K562 (cell line): ENCODE measurements around the gene AGAP3. TPM values are rescaled to one million over a fixed set of nuclear protein-coding genes. Genes with fewer than 3 reads are reported as not detected.

ENCODE experiments used
- ATAC-seq: fragments of 200-7000 bp; cut with Tn5 transposase; 3 replicates; pipeline ENCODE4 v1.9.1; 2020; ENCODE audit warnings: moderate library complexity
- BruUV-seq: library from RNA; stranded (reverse); fragments of 400-500 nt; replicated peaks from 2 replicates; lab custom pipeline; 2021; lab: Mats Ljungman, UMichigan
- CTCF ChIA-PET: fragments of 300-600 bp; formaldehyde crosslinking; extraction: SDS; loops from one replicate; lab custom pipeline; 2021; ENCODE audit warnings: low intra/inter-chr PET ratio; lab: Yijun Ruan, JAX
- POLR2A ChIA-PET: fragments of 300-600, 350-650 bp; sonication (Branson Sonifier 250); formaldehyde crosslinking; extraction: SDS; loops from one replicate; lab custom pipeline; 2021; ENCODE audit warnings: antibody characterized with exemption, inconsistent platforms; lab: Yijun Ruan, JAX
- DNase-seq, 4 experiments: peaks; one replicate each; pipeline versions ENCODE4 v3.0.0 to v3.0.0-alpha.2; 2011 to 2018; ENCODE audit warnings: low spot score in 3 of 4, mixed read lengths in 3 of 4; ENCODE audit errors: extremely low read depth in 1 of 4
- FAIRE-seq: peaks from 2 replicates; lab custom pipeline; 2011; peaks lifted over from hg19 to GRCh38; lab: Jason Lieb, UNC
- H2AFZ ChIP-seq: 2 replicates; pipeline ENCODE4 v1.6.0; 2011; ENCODE audit warnings: low read depth, low read length, control low read depth, inconsistent platforms
- H3K27ac ChIP-seq: fragments of 200-600 bp; 3 replicates; pipeline ENCODE4 v1.8.0; 2011; ENCODE audit warnings: low read depth, mild to moderate bottlenecking, control low read depth, inconsistent platforms, low read length, moderate library complexity, mixed read lengths; ENCODE audit errors: extremely low read depth
- H3K27me3 ChIP-seq, 2 experiments: fragments of 300-600 bp in 1 of 2; 2 replicates in 1 of 2; 3 replicates in 1 of 2; pipeline versions ENCODE4 v1.6.0 to v1.8.0; 2011; ENCODE audit warnings: inconsistent platforms in 2 of 2, low read length in 2 of 2, mild to moderate bottlenecking in 1 of 2, mixed read lengths in 1 of 2, moderate library complexity in 1 of 2; ENCODE audit not compliant: control insufficient read depth in 2 of 2, insufficient read depth in 2 of 2
- H3K36me3 ChIP-seq: fragments of 300-600 bp; 3 replicates; pipeline ENCODE4 v1.8.0; 2011; ENCODE audit warnings: mild to moderate bottlenecking, low read length, inconsistent platforms; ENCODE audit not compliant: control insufficient read depth, insufficient read depth
- H3K4me1 ChIP-seq, 2 experiments: fragments of 200-600 bp in 1 of 2; replicated peaks in 1 of 2; 2 replicates in 1 of 2; 3 replicates in 1 of 2; pipeline versions ENCODE4 v1.5.1 to v1.8.0; 2011; ENCODE audit warnings: inconsistent platforms in 2 of 2, low read length in 2 of 2, mild to moderate bottlenecking in 1 of 2, mixed read lengths in 1 of 2, moderate library complexity in 1 of 2; ENCODE audit not compliant: control insufficient read depth in 2 of 2, insufficient read depth in 2 of 2
- H3K4me2 ChIP-seq: 2 replicates; pipeline ENCODE4 v1.6.1; 2011; ENCODE audit warnings: low read length, control low read depth, inconsistent platforms, mixed read lengths; ENCODE audit not compliant: insufficient read depth
- H3K4me3 ChIP-seq: fragments of 200-600 bp; sonication (generic), shearing (Covaris generic); 2 replicates; pipeline ENCODE4 v1.5.1; 2016; ENCODE audit warnings: control low read depth, inconsistent platforms
- H3K79me2 ChIP-seq: fragments of 200-600 bp; 3 replicates; pipeline ENCODE4 v1.8.0; 2011; ENCODE audit warnings: low read length, inconsistent platforms; ENCODE audit not compliant: control insufficient read depth, insufficient read depth
- H3K9ac ChIP-seq, 2 experiments: 2 replicates each; pipeline versions ENCODE4 v1.6.0 to v1.6.1; 2011; ENCODE audit warnings: low read depth in 2 of 2, low read length in 2 of 2, control low read depth in 1 of 2, inconsistent platforms in 1 of 2, mild to moderate bottlenecking in 1 of 2, mixed read lengths in 1 of 2; ENCODE audit not compliant: insufficient read depth in 1 of 2
- H3K9me1 ChIP-seq: one replicate; pipeline ENCODE4 v1.6.0; 2011; ENCODE audit warnings: inconsistent platforms, mild to moderate bottlenecking, low read length, moderate library complexity; ENCODE audit not compliant: control insufficient read depth, insufficient read depth
- H3K9me3 ChIP-seq: replicated peaks from 2 replicates; pipeline ENCODE4 v1.5.1; 2011; ENCODE audit warnings: low read depth, low read length, inconsistent platforms; ENCODE audit not compliant: control insufficient read depth, insufficient read depth
- H4K20me1 ChIP-seq: replicated peaks from 2 replicates; pipeline ENCODE4 v1.6.1; 2011; ENCODE audit warnings: low read length, inconsistent platforms, mixed read lengths; ENCODE audit not compliant: control insufficient read depth, insufficient read depth
- ASH1L ChIP-seq: fragments of 450-650 bp; IDR thresholded peaks from 2 replicates; pipeline ENCODE4 v1.6.1; 2018; ENCODE audit warnings: borderline replicate concordance, mild to moderate bottlenecking, low read depth; ENCODE audit not compliant: partially characterized antibody
- CAMTA2 ChIP-seq: fragments of 250-450 bp; sonication (Bioruptor Pico); conservative IDR thresholded peaks from 2 replicates; pipeline ENCODE4 v1.5.1; 2022
- FOS ChIP-seq: IDR thresholded peaks from 3 replicates; pipeline ENCODE4 v1.6.1; 2011; ENCODE audit not compliant: insufficient read length; ENCODE audit errors: extremely low read depth
- GATA2 ChIP-seq: sonication (generic); formaldehyde crosslinking; IDR thresholded peaks from 2 replicates; pipeline ENCODE4 v1.4.0; 2020; ENCODE audit warnings: mild to moderate bottlenecking, missing genetic modification reagents
- HOXB6 ChIP-seq: fragments of 250-450 bp; sonication (Bioruptor Pico); IDR thresholded peaks from 2 replicates; pipeline ENCODE4 v1.5.1; 2022; ENCODE audit warnings: mild to moderate bottlenecking, borderline replicate concordance
- MCM3 ChIP-seq: fragments of 450-650 bp; IDR thresholded peaks from 2 replicates; pipeline ENCODE4 v1.6.1; 2016
- NCOA4 ChIP-seq: fragments of 450-650 bp; IDR thresholded peaks from 2 replicates; pipeline ENCODE4 v1.6.1; 2018; ENCODE audit warnings: mild to moderate bottlenecking; ENCODE audit not compliant: partially characterized antibody
- POLR2A ChIP-seq: fragments of 450-650 bp; conservative IDR thresholded peaks from 2 replicates; pipeline ENCODE4 v1.6.1; 2016
- POLR3A ChIP-seq: IDR thresholded peaks from 2 replicates; pipeline ENCODE4 v1.6.1; 2011; ENCODE audit warnings: borderline replicate concordance, mild to moderate bottlenecking, moderate library complexity; ENCODE audit not compliant: insufficient read length, insufficient read depth; ENCODE audit errors: extremely low read depth
- PTTG1 ChIP-seq: fragments of 450-650 bp; IDR thresholded peaks from 2 replicates; pipeline ENCODE4 v1.6.1; 2016; ENCODE audit warnings: low read depth, mild to moderate bottlenecking, missing genetic modification characterization, missing compliant biosample characterization
- SPI1 ChIP-seq: IDR thresholded peaks from 2 replicates; pipeline ENCODE4 v1.6.1; 2011; ENCODE audit warnings: low read depth, low read length, control low read depth, borderline replicate concordance
- U2AF1 ChIP-seq: fragments of 200-400 bp; formaldehyde crosslinking; optimal IDR thresholded peaks from 2 replicates; pipeline ENCODE3; 2017; ENCODE audit warnings: mild to moderate bottlenecking, low read depth, low read length, moderate library complexity
- ZNF174 ChIP-seq: fragments of 250-450 bp; sonication (Bioruptor Pico); IDR thresholded peaks from 2 replicates; pipeline ENCODE4 v1.4.0; 2020; ENCODE audit warnings: mild to moderate bottlenecking
- ZNF384 ChIP-seq: IDR thresholded peaks from 2 replicates; pipeline ENCODE4 v1.6.1; 2012; ENCODE audit warnings: low read depth, low read length, improper control_type of control experiment
- ZNF436 ChIP-seq: fragments of 250-450, 450-650 bp; sonication (Bioruptor Pico); formaldehyde crosslinking; IDR thresholded peaks from 2 replicates; pipeline ENCODE4 v1.7.0; 2020; ENCODE audit warnings: mild to moderate bottlenecking
- WGBS: fragments of 100-300 bp; shearing (Covaris generic); methylation state at CpG from one replicate; pipeline ENCODE4 v1.1.6; 2016; ENCODE audit warnings: low coverage, mixed read lengths; ENCODE audit not compliant: insufficient coverage; ENCODE audit errors: missing lambda C conversion rate; 5-methylcytosine and 5-hydroxymethylcytosine counted together
- in situ Hi-C: fragments of 300-500 bp; cut with MboI; formaldehyde crosslinking; loops from 4 replicates; pipeline ENCODE4 v1.15.0; 2018; ENCODE audit warnings: inconsistent platforms, mixed read lengths
- intact Hi-C: fragments of 100-400 bp; cut with micrococcal nuclease; formaldehyde crosslinking; loops from 2 replicates; pipeline ENCODE4 v1.14.2; 2022
- polyA plus RNA-seq, 8 experiments: library from polyadenylated mRNA; depleted of rRNA in 4 of 8; stranded (reverse) in 5 of 8; unstranded in 3 of 8; fragments of >200 nt; fragmentation: Nextera tagmentation in 2 of 8; fragmentation: Illumina TruSeq in 1 of 8; extraction: Ambion mirVana in 2 of 8; extraction: Trizol in 1 of 8; gene quantifications; 2 replicates each; pipeline versions ENCODE4 v1.2.1 to v1.2.3, GENCODE V29; 2011 to 2014; ENCODE audit warnings: inconsistent platforms in 1 of 8, missing spikeins in 1 of 8
- total RNA-seq, 7 experiments: library from RNA; depleted of rRNA in 6 of 7; stranded (reverse); fragments of >200 nt in 6 of 7; fragmentation: Illumina TruSeq in 2 of 7; extraction: Trizol in 2 of 7; gene quantifications; 2 replicates each; pipeline versions ENCODE4 v1.2.1 to v1.2.3, GENCODE V29; 2011 to 2021; ENCODE audit warnings: low replicate concordance in 1 of 7
- TF ChIP-seq, protein P1 (sequence below): sonication (generic); formaldehyde crosslinking; IDR thresholded peaks from 2 replicates; pipeline ENCODE4 v1.9.0; 2022; ENCODE audit warnings: mild to moderate bottlenecking, missing genetic modification reagents
- TF ChIP-seq, protein P2 (sequence below): fragments of 250-450 bp; sonication (Bioruptor Pico); IDR thresholded peaks from 2 replicates; pipeline ENCODE4 v1.8.0; 2021; ENCODE audit warnings: borderline replicate concordance, mild to moderate bottlenecking, moderate library complexity; ENCODE audit not compliant: poor library complexity, severe bottlenecking
- TF ChIP-seq, protein P3 (sequence below): fragments of 450-650 bp; IDR thresholded peaks from 2 replicates; pipeline ENCODE4 v1.6.1; 2018; ENCODE audit not compliant: partially characterized antibody

Gene AGAP3
- total and polyA plus RNA-seq, 9 of the 15 experiments (the other 6 are each of a cell fraction or from before 2014, with no cell fraction given), result 3.4 to 208 (median 62.2) TPM

DNA sequence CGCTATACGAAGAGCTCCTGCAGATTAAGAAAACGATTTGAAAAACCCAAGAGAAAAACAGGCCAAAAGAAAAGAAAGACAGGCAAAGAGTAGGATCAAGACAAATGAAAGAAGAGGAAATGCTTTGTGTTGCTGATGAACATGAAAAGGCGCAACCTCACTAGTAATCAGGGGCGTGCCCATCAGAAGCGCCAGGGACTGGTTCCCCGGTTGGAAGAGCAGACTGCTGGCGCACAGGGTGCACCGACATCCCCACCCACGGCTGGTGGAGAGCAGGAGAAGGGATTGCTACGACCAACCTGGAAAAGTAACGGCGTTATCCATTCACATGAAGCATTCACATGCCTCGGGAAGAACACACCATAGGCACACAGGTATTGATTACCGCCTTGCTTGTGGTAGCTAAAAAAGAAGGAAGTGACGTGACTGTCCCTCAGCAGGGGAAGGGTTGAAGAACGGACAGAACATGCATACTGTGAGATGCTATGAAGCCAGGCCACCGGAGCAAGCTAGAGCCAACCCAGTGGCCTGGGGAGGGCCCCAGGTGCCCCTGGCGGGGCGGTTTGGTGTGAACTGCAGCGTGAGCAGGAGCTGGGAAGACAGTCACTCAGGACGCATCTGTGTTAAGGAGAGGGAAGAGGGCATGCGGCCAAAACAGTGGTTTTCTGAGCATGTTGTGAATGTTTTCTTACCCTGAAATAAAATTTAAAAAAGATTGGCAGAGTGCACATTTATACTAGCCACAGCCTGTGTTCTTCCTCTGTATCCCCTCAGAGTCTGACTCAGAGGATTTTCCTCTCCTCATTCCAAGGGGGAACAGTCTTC, 18.3 kb downstream of the AGAP3 start:
- no peaks in the 10 kb centered on the region for H3K9me3 ChIP-seq
- WGBS, result 92% methylated on average over 23 of the region's 23 CpGs
- TSS peak; percentile 32 for BruUV-seq
- peaks cover 61% of the 10 kb centered on the region for H4K20me1 ChIP-seq
- H3K9me1 ChIP-seq, result peaks cover 11% of the 10 kb centered on the region
- peaks cover 92% of the 10 kb centered on the region for H3K79me2 ChIP-seq
- H2AFZ ChIP-seq, result no peak overlapping the region
- ATAC-seq (no peak), FAIRE-seq (peak; percentile 37), DNase-seq (no peak)
- H3K4me1 ChIP-seq, result peaks cover 21 to 46% of the 10 kb centered on the region in 2 experiments
- intact Hi-C loops (no loop called here), in situ Hi-C loops (no loop called here)
- no peak overlapping the region for H3K4me3 ChIP-seq
- H3K4me2 ChIP-seq, result no peak overlapping the region
- H3K36me3 ChIP-seq, result peaks cover 64% of the 10 kb centered on the region
- POLR2A ChIA-PET, result interaction anchor here (0.5 to 4.7 kb wide), 6 partner anchors 11 to 111 kb away, joined by 3 to 31 read pairs (median 4); no protein-coding TSS in a partner anchor
- H3K27me3 ChIP-seq, result no peaks in the 10 kb centered on the region
- H3K27ac ChIP-seq, result no peak overlapping the region
- H3K9ac ChIP-seq, result peak overlapping the region in 1 of 2 experiments; percentile 68; a peak in 1 of 4 replicates
- CTCF ChIA-PET, result interaction anchor here (0.6 kb wide), 1 partner anchor 206 kb away, joined by 3 read pairs; no protein-coding TSS in a partner anchor
- TF ChIP-seq SPI1 (0 out of 2 replicates have a peak, but pooled peaks have one; percentile 2), NCOA4 (no peak), ZNF174 (CRISPR knock-in tag) (no peak), U2AF1 (no peak), FOS (no peak), MCM3 (no peak), ASH1L (no peak), POLR3A (no peak), GATA2 (CRISPR knock-in tag) (no peak), ZNF384 (no peak), CAMTA2 (no peak), HOXB6 (CRISPR knock-in tag) (no peak), ZNF436 (CRISPR knock-in tag) (no peak), POLR2A (0 out of 2 replicates have a peak, but pooled peaks have one; percentile 13), PTTG1 (tag) (no peak)
- TF ChIP-seq, protein P1, sequence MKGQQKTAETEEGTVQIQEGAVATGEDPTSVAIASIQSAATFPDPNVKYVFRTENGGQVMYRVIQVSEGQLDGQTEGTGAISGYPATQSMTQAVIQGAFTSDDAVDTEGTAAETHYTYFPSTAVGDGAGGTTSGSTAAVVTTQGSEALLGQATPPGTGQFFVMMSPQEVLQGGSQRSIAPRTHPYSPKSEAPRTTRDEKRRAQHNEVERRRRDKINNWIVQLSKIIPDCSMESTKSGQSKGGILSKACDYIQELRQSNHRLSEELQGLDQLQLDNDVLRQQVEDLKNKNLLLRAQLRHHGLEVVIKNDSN (CRISPR knock-in tag), result 0 out of 2 replicates have a peak, but pooled peaks have one; percentile 13
- TF ChIP-seq, protein P2, sequence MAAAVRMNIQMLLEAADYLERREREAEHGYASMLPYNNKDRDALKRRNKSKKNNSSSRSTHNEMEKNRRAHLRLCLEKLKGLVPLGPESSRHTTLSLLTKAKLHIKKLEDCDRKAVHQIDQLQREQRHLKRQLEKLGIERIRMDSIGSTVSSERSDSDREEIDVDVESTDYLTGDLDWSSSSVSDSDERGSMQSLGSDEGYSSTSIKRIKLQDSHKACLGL (CRISPR knock-in tag), result no peak
- TF ChIP-seq, protein P3, sequence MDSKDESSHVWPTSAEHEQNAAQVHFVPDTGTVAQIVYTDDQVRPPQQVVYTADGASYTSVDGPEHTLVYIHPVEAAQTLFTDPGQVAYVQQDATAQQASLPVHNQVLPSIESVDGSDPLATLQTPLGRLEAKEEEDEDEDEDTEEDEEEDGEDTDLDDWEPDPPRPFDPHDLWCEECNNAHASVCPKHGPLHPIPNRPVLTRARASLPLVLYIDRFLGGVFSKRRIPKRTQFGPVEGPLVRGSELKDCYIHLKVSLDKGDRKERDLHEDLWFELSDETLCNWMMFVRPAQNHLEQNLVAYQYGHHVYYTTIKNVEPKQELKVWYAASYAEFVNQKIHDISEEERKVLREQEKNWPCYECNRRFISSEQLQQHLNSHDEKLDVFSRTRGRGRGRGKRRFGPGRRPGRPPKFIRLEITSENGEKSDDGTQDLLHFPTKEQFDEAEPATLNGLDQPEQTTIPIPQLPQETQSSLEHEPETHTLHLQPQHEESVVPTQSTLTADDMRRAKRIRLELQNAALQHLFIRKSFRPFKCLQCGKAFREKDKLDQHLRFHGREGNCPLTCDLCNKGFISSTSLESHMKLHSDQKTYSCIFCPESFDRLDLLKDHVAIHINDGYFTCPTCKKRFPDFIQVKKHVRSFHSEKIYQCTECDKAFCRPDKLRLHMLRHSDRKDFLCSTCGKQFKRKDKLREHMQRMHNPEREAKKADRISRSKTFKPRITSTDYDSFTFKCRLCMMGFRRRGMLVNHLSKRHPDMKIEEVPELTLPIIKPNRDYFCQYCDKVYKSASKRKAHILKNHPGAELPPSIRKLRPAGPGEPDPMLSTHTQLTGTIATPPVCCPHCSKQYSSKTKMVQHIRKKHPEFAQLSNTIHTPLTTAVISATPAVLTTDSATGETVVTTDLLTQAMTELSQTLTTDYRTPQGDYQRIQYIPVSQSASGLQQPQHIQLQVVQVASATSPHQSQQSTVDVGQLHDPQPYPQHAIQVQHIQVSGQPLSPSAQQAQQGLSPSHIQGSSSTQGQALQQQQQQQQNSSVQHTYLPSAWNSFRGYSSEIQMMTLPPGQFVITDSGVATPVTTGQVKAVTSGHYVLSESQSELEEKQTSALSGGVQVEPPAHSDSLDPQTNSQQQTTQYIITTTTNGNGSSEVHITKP, result no peak
